ENCODE results near the gene SERPINA7.
"Not testable (repeated sequence)": the region's sequence is repeated elsewhere in the genome, so short reads cannot be mapped to it uniquely, and the experiment has no call there.

SERPINA7 gene

GRCh38 chrX:106009145-106009544 is 29.4 kb downstream of the SERPINA7 start:
- TF ChIP-seq, protein P1, sequence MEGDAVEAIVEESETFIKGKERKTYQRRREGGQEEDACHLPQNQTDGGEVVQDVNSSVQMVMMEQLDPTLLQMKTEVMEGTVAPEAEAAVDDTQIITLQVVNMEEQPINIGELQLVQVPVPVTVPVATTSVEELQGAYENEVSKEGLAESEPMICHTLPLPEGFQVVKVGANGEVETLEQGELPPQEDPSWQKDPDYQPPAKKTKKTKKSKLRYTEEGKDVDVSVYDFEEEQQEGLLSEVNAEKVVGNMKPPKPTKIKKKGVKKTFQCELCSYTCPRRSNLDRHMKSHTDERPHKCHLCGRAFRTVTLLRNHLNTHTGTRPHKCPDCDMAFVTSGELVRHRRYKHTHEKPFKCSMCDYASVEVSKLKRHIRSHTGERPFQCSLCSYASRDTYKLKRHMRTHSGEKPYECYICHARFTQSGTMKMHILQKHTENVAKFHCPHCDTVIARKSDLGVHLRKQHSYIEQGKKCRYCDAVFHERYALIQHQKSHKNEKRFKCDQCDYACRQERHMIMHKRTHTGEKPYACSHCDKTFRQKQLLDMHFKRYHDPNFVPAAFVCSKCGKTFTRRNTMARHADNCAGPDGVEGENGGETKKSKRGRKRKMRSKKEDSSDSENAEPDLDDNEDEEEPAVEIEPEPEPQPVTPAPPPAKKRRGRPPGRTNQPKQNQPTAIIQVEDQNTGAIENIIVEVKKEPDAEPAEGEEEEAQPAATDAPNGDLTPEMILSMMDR (IDR thresholded peaks at IDR 0.05; ENCODE audit: low read depth, low read length, missing control alignments) = no peak
- no peak for DNase-seq (ENCODE audit: extremely low read depth, low read depth)
- no peak overlapping the region for H3K4me3 ChIP-seq (replicated peaks; ENCODE audit: low read depth, low read length)

- no peak for DNase-seq (ENCODE audit: extremely low read depth, low read depth)
- TF ChIP-seq, protein P1 (IDR thresholded peaks at IDR 0.05; ENCODE audit: low read depth, low read length, missing control alignments) = no peak
- no peak overlapping the region for H3K4me3 ChIP-seq (replicated peaks; ENCODE audit: low read depth, low read length)
Observed at GRCh38 chrX:106007815-106008214, 30.7 kb downstream of the SERPINA7 start.

DNA sequence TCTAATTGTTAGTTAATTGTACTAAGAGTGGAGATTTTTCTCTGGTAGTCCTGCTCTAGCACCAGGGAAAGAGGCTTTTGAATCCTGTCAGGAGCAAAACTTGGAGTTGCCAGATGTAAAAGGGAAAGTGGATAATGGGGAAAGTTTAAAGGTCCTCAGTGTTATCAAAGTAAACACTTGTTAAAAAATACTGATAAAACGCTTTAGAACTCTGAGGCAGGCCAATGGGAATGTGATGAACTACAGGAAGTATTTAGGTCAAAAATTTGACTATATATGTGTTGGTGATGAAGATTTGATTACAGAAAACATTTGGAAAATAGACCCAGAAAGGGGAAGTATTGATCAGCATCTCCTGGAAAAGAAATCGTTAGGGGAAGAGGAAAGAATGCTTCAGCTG is 32.8 kb downstream of the SERPINA7 start:
- no peak overlapping the region for H3K4me3 ChIP-seq (replicated peaks; ENCODE audit: low read depth, low read length)
- DNase-seq (ENCODE audit: extremely low read depth, low read depth) = no peak
- TF ChIP-seq, protein P1 (IDR thresholded peaks at IDR 0.05; ENCODE audit: low read depth, low read length, missing control alignments) = no peak

DNA sequence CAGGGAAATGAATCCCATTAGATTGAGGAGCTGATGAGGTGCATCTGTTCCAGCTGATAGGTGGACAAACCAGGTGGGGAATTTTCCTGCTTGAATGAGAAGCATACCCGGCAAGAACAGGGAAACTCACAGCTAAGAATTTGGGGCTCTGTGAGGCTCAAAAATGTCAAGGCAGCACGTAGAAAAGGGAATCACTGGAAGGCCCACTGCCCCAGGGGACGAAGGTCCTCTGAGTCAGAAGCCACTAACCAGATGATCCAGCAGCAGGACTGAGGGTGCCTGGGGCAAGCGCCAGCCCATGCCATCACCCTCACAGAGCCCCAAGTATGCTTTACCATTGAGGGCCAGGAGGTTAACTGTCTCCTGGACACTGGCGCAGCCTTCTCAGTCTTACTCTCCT is 37.9 kb downstream of the SERPINA7 start:
- not testable (repeated sequence) for DNase-seq (ENCODE audit: extremely low read depth, low read depth); H3K4me3 ChIP-seq (replicated peaks; ENCODE audit: low read depth, low read length)

DNA sequence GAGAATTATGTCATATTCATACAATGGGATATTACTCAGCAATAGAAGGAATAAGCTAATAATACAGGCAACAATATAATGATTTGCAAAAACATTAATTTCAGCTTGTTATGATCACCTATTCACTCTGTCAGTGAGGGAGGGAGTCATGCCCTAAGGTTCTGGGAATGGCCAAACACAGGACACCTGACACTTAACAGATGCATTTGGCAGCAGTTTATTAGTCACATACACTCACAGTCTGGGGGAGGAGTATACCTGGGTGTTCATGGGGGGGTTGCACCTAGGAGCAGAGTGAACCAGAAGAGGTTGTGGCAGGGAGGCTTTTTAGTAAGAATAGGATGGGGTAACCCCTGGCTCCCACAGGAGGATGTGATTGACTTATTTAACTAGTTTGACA is 38.3 kb downstream of the SERPINA7 start:
- no peak overlapping the region for H3K4me3 ChIP-seq (replicated peaks; ENCODE audit: low read depth, low read length)
- DNase-seq (ENCODE audit: extremely low read depth, low read depth) = no peak
- TF ChIP-seq, protein P1 (IDR thresholded peaks at IDR 0.05; ENCODE audit: low read depth, low read length, missing control alignments) = no peak

GRCh38 chrX:105999294-105999693 is 39.2 kb downstream of the SERPINA7 start:
- no peak overlapping the region for H3K4me3 ChIP-seq (replicated peaks; ENCODE audit: low read depth, low read length)
- no peak for DNase-seq (ENCODE audit: extremely low read depth, low read depth)
- TF ChIP-seq, protein P1 (IDR thresholded peaks at IDR 0.05; ENCODE audit: low read depth, low read length, missing control alignments) = no peak

- not testable (repeated sequence) for H3K4me3 ChIP-seq (replicated peaks; ENCODE audit: low read depth, low read length)
Observed at GRCh38 chrX:105988487-105988886, 50.0 kb downstream of the SERPINA7 start.

More at GRCh38 chrX:105988487-105988886, 50.0 kb downstream of the SERPINA7 start:
- not testable (repeated sequence) for DNase-seq (ENCODE audit: extremely low read depth, low read depth)

Data from HFF-Myc (cell line).